ENCODE results near the gene NUDCD3. TPM values are rescaled to one million over a fixed set of nuclear protein-coding genes. Genes with fewer than 3 reads are reported as not detected.

Gene NUDCD3
- total and polyA plus RNA-seq, 2 experiments from 2014 or later: 35.7 to 42.7 TPM

GRCh38 chr7:44329888-44330287 is 160.6 kb downstream of the NUDCD3 start:
- no peaks in the 10 kb centered on the region for H3K4me1 ChIP-seq (ENCODE audit: insufficient read depth)
- no peaks in the 10 kb centered on the region for H3K79me2 ChIP-seq (replicated peaks; ENCODE audit: insufficient read depth)
- H3K27ac Mint-ChIP-seq: no peak overlapping the region
- H3K36me3 ChIP-seq (ENCODE audit: insufficient read depth): no peaks in the 10 kb centered on the region
- no peaks in the 10 kb centered on the region; the same call in 2 of the 3 replicates for H3K9me3 Mint-ChIP-seq
- peaks cover 23% of the 10 kb centered on the region for H3K27me3 ChIP-seq (ENCODE audit: insufficient read depth)
- peaks cover 22% of the 10 kb centered on the region for H3K27me3 Mint-ChIP-seq (ENCODE audit: insufficient read depth, low read depth, poor library complexity)
- no peak for DNase-seq (ENCODE audit: low spot score)
- no peak for ATAC-seq
- TF ChIP-seq CTCF (conservative IDR thresholded peaks at IDR 0.05; ENCODE audit: low read depth in 2 of 2) (no peak), ZNF114 (CRISPR knock-in tag; IDR thresholded peaks at IDR 0.05) (no peak), REST (IDR thresholded peaks at IDR 0.05; ENCODE audit: unreplicated experiment) (no peak), ZNF331 (CRISPR knock-in tag; IDR thresholded peaks at IDR 0.05; ENCODE audit: low read depth) (no peak), STAT1 (IDR thresholded peaks at IDR 0.05; ENCODE audit: unreplicated experiment) (no peak), EZH2 (IDR thresholded peaks at IDR 0.05; ENCODE audit: low read depth, unreplicated experiment) (no peak)
- no peak overlapping the region for H3K4me3 ChIP-seq
- H3K27ac ChIP-seq (ENCODE audit: low read depth): no peak overlapping the region
- H3K9me2 ChIP-seq (ENCODE audit: insufficient read depth): peaks cover 2% of the 10 kb centered on the region; the same call in 1 of the 2 replicates
- no peaks in the 10 kb centered on the region for H4K20me1 ChIP-seq (replicated peaks; ENCODE audit: insufficient read depth)
- no peaks in the 10 kb centered on the region for H3F3A ChIP-seq (replicated peaks; ENCODE audit: low read depth)
- H3K36me3 Mint-ChIP-seq (ENCODE audit: low read depth): peaks cover 3% of the 10 kb centered on the region; the same call in 1 of the 3 replicates
- no peak overlapping the region for H3K4me3 Mint-ChIP-seq
- no peak overlapping the region for H3K4me2 ChIP-seq
- no peak overlapping the region for H2AFZ ChIP-seq
- peaks cover 12% of the 10 kb centered on the region; the same call in 2 of the 3 replicates for H3K4me1 Mint-ChIP-seq

Small RNAs within 50 kb of the gene (small RNA-seq; reads per million reads assigned to genes)
- gene RNU6-1097P (ENCODE audit: low replicate concordance): not detected

Other genes with a start within 250 kb of the NUDCD3 start
- gene CAMK2B, start 165.1 kb downstream of the NUDCD3 start, total RNA-seq (2014; rRNA removed; shearing (Covaris generic)): not detected in 2 replicates
- gene CAMK2B, start 165.1 kb downstream of the NUDCD3 start, polyA plus RNA-seq (2016; fragmentation: Nextera tagmentation; extraction: Ambion mirVana): not detected in 2 replicates
- not detected in 2 replicates for gene NPC1L1, start 50.7 kb upstream of the NUDCD3 start, total RNA-seq (2014; rRNA removed; shearing (Covaris generic))
- gene NPC1L1, start 50.7 kb upstream of the NUDCD3 start, polyA plus RNA-seq (2016; fragmentation: Nextera tagmentation; extraction: Ambion mirVana): 0.03 and 0.05 TPM in 2 replicates
- 70.5 and 72.3 TPM in 2 replicates for gene DDX56, start 83.2 kb upstream of the NUDCD3 start, total RNA-seq (2014; rRNA removed; shearing (Covaris generic))
- 43.9 and 44.1 TPM in 2 replicates for gene DDX56, start 83.2 kb upstream of the NUDCD3 start, polyA plus RNA-seq (2016; fragmentation: Nextera tagmentation; extraction: Ambion mirVana)
- 75.1 and 98.5 TPM in 2 replicates for gene TMED4, start 91.6 kb upstream of the NUDCD3 start, total RNA-seq (2014; rRNA removed; shearing (Covaris generic))
- gene TMED4, start 91.6 kb upstream of the NUDCD3 start, polyA plus RNA-seq (2016; fragmentation: Nextera tagmentation; extraction: Ambion mirVana): 41.8 and 43.5 TPM in 2 replicates
- gene OGDH, start 116.0 kb upstream of the NUDCD3 start, total RNA-seq (2014; rRNA removed; shearing (Covaris generic)): 74.8 and 76.9 TPM in 2 replicates
- 13.5 and 16.5 TPM in 2 replicates for gene OGDH, start 116.0 kb upstream of the NUDCD3 start, polyA plus RNA-seq (2016; fragmentation: Nextera tagmentation; extraction: Ambion mirVana)